WTC11 (cell line): ENCODE data around the gene TSR3. TPM values are rescaled to one million over a fixed set of nuclear protein-coding genes. Genes with fewer than 3 reads are reported as not detected.

ENCODE experiments used
- ATAC-seq: fragments of 200-7000 bp; cut with Tn5 transposase; 2 replicates; pipeline ENCODE4 v1.10.0; 2021; ENCODE audit warnings: mild to moderate bottlenecking, moderate library complexity
- CTCF ChIA-PET: fragments of 300-600 bp; sonication (Branson Sonifier 250); formaldehyde crosslinking; loops from one replicate; lab custom pipeline; 2021; ENCODE audit warnings: antibody characterized with exemption; lab: Charles Lee
- POLR2A ChIA-PET: fragments of 350-600 bp; sonication (Branson Sonifier 250); formaldehyde crosslinking; loops from one replicate; lab custom pipeline; 2021; ENCODE audit warnings: antibody characterized with exemption; lab: Charles Lee
- DNase-seq: peaks from one replicate; pipeline ENCODE4 v3.0.0; 2021; ENCODE audit warnings: low spot score
- H3K27ac Mint-ChIP-seq: 2 replicates; pipeline ENCODE4 v1.8.0; 2021; ENCODE audit warnings: mixed read lengths
- H3K27me3 Mint-ChIP-seq: 2 replicates; pipeline ENCODE4 v1.8.0; 2021; ENCODE audit warnings: low read depth, mild to moderate bottlenecking, moderate library complexity, mixed read lengths
- H3K36me3 Mint-ChIP-seq: 2 replicates; pipeline ENCODE4 v1.8.0; 2021; ENCODE audit warnings: mixed read lengths
- H3K4me1 Mint-ChIP-seq: 2 replicates; pipeline ENCODE4 v1.8.0; 2022; ENCODE audit warnings: mixed read lengths
- H3K4me3 Mint-ChIP-seq: 2 replicates; pipeline ENCODE4 v1.8.0; 2021; ENCODE audit warnings: mild to moderate bottlenecking, moderate library complexity, mixed read lengths
- H3K9me3 Mint-ChIP-seq: 2 replicates; pipeline ENCODE4 v1.8.0; 2021; ENCODE audit warnings: mixed read lengths
- AR ChIP-seq: fragments of 250-450 bp; sonication (Bioruptor Pico); IDR thresholded peaks from 2 replicates; pipeline ENCODE4 v1.9.0; 2021; ENCODE audit warnings: mild to moderate bottlenecking
- CREB1 ChIP-seq: sonication (generic); formaldehyde crosslinking; IDR thresholded peaks from 2 replicates; pipeline ENCODE4 v1.8.0; 2023; ENCODE audit warnings: mild to moderate bottlenecking, missing genetic modification reagents
- CREM ChIP-seq: sonication (generic); formaldehyde crosslinking; IDR thresholded peaks from 2 replicates; pipeline ENCODE4 v1.8.1; 2022; ENCODE audit warnings: mild to moderate bottlenecking, missing genetic modification reagents, moderate library complexity
- E2F5 ChIP-seq: sonication (generic); formaldehyde crosslinking; IDR thresholded peaks from 2 replicates; pipeline ENCODE4 v1.8.1; 2022; ENCODE audit warnings: mild to moderate bottlenecking, moderate library complexity, missing genetic modification reagents
- ESRRA ChIP-seq: sonication (generic); formaldehyde crosslinking; IDR thresholded peaks from 2 replicates; pipeline ENCODE4 v1.8.1; 2022; ENCODE audit warnings: mild to moderate bottlenecking, missing genetic modification reagents, borderline replicate concordance
- ETV6 ChIP-seq: sonication (generic); formaldehyde crosslinking; IDR thresholded peaks from 2 replicates; pipeline ENCODE4 v1.8.1; 2022; ENCODE audit warnings: mild to moderate bottlenecking, missing genetic modification reagents
- GRHL2 ChIP-seq: fragments of 250-450 bp; sonication (Bioruptor Pico); IDR thresholded peaks from 2 replicates; pipeline ENCODE4 v1.8.0; 2022; ENCODE audit warnings: mild to moderate bottlenecking, moderate library complexity; ENCODE audit not compliant: insufficient replicate concordance, severe bottlenecking
- GTF2I ChIP-seq: fragments of 250-450 bp; sonication (Bioruptor Pico); conservative IDR thresholded peaks from 2 replicates; pipeline ENCODE4 v1.4.0; 2021; ENCODE audit warnings: mild to moderate bottlenecking
- JUN ChIP-seq: sonication (generic); formaldehyde crosslinking; IDR thresholded peaks from 2 replicates; pipeline ENCODE4 v1.8.0; 2023; ENCODE audit warnings: mild to moderate bottlenecking, missing genetic modification reagents
- NR3C1 ChIP-seq: sonication (generic); formaldehyde crosslinking; conservative IDR thresholded peaks from 2 replicates; pipeline ENCODE4 v1.8.1; 2023; ENCODE audit warnings: low read depth, mild to moderate bottlenecking, missing genetic modification reagents
- OVOL2 ChIP-seq: fragments of 250-450 bp; sonication (Bioruptor Pico); IDR thresholded peaks from 2 replicates; pipeline ENCODE4 v1.9.0; 2021; ENCODE audit warnings: mild to moderate bottlenecking, borderline replicate concordance
- SMAD4 ChIP-seq: sonication (generic); formaldehyde crosslinking; IDR thresholded peaks from 2 replicates; pipeline ENCODE4 v1.8.0; 2022; ENCODE audit warnings: mild to moderate bottlenecking, missing genetic modification reagents
- SP1 ChIP-seq: sonication (generic); formaldehyde crosslinking; conservative IDR thresholded peaks from 2 replicates; pipeline ENCODE4 v1.8.1; 2022; ENCODE audit warnings: missing genetic modification reagents
- ZNF138 ChIP-seq: sonication (generic); formaldehyde crosslinking; conservative IDR thresholded peaks from 2 replicates; pipeline ENCODE4 v1.8.1; 2022; ENCODE audit warnings: mild to moderate bottlenecking, moderate library complexity, missing genetic modification reagents
- ZNF512 ChIP-seq: sonication (generic); formaldehyde crosslinking; IDR thresholded peaks from 2 replicates; pipeline ENCODE4 v1.8.1; 2022; ENCODE audit warnings: missing genetic modification reagents, borderline replicate concordance
- ZNF532 ChIP-seq: fragments of 250-450 bp; sonication (Bioruptor Pico); IDR thresholded peaks from 2 replicates; pipeline ENCODE4 v1.9.0; 2021; ENCODE audit warnings: mild to moderate bottlenecking, borderline replicate concordance
- total RNA-seq: library from RNA; stranded (reverse); gene quantifications from 3 replicates; pipeline ENCODE4 v1.2.3, GENCODE V29; 2021
- TF ChIP-seq, protein P1 (sequence below): sonication (generic); formaldehyde crosslinking; IDR thresholded peaks from 2 replicates; pipeline ENCODE4 v1.8.1; 2022; ENCODE audit warnings: mild to moderate bottlenecking, missing genetic modification reagents, moderate library complexity, borderline replicate concordance

The TSR3 gene
- total RNA-seq, 1 experiment from 2014 or later, result 66.3 TPM

- TF ChIP-seq ETV6 (CRISPR knock-in tag) (no peak), ZNF512 (CRISPR knock-in tag) (no peak), OVOL2 (CRISPR knock-in tag) (no peak), ESRRA (CRISPR knock-in tag) (no peak), SMAD4 (CRISPR knock-in tag) (no peak), CREM (CRISPR knock-in tag) (no peak), ZNF138 (CRISPR knock-in tag) (no peak), CREB1 (no peak), NR3C1 (no peak), ZNF532 (no peak), JUN (CRISPR knock-in tag) (no peak), AR (CRISPR knock-in tag) (no peak), GRHL2 (CRISPR knock-in tag) (no peak), E2F5 (CRISPR knock-in tag) (no peak), SP1 (CRISPR knock-in tag) (no peak)
- TF ChIP-seq, protein P1, sequence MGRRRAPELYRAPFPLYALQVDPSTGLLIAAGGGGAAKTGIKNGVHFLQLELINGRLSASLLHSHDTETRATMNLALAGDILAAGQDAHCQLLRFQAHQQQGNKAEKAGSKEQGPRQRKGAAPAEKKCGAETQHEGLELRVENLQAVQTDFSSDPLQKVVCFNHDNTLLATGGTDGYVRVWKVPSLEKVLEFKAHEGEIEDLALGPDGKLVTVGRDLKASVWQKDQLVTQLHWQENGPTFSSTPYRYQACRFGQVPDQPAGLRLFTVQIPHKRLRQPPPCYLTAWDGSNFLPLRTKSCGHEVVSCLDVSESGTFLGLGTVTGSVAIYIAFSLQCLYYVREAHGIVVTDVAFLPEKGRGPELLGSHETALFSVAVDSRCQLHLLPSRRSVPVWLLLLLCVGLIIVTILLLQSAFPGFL, result no peak
Observed at GRCh38 chr16:1305823-1306222, 45.9 kb downstream of the TSR3 start (continued).

GRCh38 chr16:1301562-1301961 is 50.1 kb downstream of the TSR3 start:
- Mint-ChIP-seq H3K4me1 (peaks cover 19% of the 10 kb centered on the region), H3K36me3 (no peaks in the 10 kb centered on the region), H3K27me3 (peaks cover 11% of the 10 kb centered on the region), H3K4me3 (no peak overlapping the region), H3K27ac (no peak overlapping the region), H3K9me3 (no peaks in the 10 kb centered on the region)
- no peak for DNase-seq
- ChIA-PET CTCF (interaction anchor here (0.6 to 3.3 kb wide), 21 partner anchors 8 to 481 kb away, joined by 3 to 48 read pairs (median 6); partner anchors contain the start of genes BAIAP3, SPSB3, UBE2I and UQCC4), POLR2A (interaction anchor here (1.1 to 1.5 kb wide), 2 partner anchors 21 to 31 kb away, joined by 3 to 6 read pairs; no protein-coding TSS in a partner anchor)
- TF ChIP-seq CREM (CRISPR knock-in tag) (no peak), GTF2I (no peak), ZNF532 (no peak), SMAD4 (CRISPR knock-in tag) (no peak), NR3C1 (no peak)
- no peak for ATAC-seq
